Raji (cell line): ENCODE data around the gene CERT1.

Experiments used
- POLR2A ChIP-seq: IDR thresholded peaks from 2 replicates; pipeline ENCODE4 v1.6.1; 2011; ENCODE audit warnings: low read depth, low read length, control low read depth; ENCODE audit not compliant: insufficient read depth

Gene CERT1

DNA sequence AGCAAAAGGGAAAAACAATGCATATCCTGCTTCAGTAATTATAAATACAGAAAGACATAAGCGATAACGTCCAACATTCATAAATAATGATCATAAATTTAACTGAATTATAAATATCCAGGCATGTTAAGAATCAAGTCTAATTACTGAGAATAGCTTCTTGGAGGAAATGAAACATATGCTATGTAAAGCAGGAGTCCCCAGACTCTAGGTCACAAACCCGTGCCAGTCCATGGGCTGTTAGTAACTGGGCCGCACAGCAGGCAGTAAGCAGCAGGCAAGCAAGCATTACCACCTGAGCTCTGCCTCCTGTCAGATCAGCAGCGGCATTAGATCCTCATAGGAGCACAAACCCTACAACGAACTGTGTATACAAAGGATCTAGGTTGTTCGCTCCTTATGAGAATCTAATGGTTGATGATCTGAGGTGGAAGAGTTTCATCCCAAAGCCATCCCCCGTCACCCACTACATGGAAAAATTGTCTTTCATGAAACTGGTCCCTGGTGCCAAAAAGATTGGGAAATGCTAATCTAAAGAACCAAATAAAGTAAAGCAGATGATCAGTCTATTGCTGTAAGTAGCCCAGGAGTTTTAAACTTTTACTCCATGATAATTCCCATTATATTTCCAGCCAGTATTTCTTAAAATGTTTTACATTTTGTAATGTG lies 50.4 kb downstream of the CERT1 start:
- TF ChIP-seq POLR2A, result no peak

DNA sequence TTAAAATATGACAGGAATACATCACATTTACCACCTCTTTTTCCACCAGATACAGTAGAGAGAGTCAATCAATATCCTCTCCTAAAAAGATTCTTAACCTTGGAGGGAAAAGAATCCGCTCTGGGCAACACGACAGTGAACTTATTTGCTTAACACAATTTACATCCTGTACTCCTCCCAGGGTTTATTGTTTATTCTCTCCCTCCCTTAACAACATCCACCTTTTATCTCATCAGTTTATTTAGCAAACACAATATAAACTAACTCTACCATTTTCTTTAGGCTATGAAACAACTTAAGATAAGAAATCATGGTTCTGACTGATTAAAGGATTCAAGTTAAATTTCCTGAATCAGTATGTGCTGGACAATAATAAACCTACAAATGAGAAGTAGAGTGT lies 50.9 kb downstream of the CERT1 start:
- no peak for TF ChIP-seq POLR2A

DNA sequence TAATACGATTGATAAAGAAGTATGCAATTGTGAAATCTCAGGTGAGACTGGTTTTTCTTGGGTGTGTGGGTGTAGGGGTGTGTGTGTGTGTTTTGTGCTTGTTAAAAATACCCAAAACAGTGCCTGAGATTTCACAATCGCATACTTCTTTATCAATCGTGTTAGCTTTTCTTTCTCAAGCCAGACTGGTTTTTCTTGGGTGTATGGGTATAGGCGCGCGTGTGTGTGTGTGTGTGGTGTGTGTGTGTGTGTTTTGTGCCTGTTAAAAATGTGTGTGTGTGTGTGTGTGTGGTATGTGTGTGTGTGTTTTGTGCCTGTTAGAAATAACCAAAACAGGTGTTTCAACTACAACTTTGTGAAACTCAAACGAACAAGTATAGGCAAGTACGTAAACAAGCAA lies 53.7 kb downstream of the CERT1 start:
- TF ChIP-seq POLR2A, result no peak

DNA sequence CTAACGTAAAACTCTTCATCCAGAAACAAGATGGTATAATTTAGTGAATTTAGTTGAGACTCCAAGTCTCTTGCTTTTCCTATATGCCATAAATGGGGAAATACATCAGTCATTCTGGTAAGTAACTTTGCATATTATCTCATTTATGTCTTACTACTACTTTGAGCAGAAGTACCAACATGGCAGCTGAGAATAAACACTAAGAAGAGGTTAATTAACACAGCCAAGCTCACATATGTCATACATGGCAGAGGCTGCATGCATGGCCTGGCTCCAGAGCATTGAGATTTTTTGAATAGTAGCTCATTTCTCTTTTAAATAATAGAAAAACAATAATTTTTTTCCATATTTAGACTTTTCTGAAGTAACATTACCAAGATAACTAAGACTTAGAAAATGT lies 54.3 kb downstream of the CERT1 start:
- TF ChIP-seq POLR2A, result no peak

DNA sequence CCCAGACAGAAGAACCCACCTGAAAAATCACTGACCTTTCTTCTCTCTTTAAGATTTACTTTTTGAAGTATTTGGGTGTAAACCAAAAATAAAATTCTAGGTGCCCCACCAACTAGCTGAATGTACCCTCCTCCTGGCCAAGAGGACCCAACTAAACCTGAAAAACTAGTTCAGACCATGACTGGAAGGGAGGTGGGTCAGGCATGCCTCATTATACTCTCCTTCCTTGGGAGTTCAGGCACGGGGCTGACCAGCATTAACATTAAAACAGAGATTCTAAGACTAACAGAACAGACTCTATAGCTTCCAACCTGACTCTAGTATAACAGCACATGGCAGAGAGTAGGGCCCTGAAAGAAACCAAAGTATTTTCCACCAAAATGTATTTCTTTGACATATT lies 61.4 kb downstream of the CERT1 start:
- no peak for TF ChIP-seq POLR2A

DNA sequence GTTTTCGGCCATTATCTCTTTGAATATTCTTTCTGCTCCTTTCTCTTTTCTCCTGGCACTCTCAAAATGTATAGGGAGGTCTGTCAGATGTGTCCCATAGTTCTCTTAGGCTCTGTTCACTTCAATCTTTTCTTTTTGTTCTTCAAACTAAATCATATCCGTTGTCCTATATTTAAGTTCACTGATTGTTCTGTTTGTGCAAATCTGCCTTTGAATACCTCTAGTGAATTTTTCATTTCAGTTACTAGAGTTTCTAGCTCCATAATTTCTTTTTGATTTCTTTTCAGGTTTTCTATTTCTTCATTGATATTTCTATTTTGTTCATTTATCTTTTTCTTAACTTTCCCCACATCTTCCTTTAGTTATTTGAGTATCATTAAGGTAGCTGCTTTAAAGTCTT lies 65.4 kb downstream of the CERT1 start:
- TF ChIP-seq POLR2A, result no peak

DNA sequence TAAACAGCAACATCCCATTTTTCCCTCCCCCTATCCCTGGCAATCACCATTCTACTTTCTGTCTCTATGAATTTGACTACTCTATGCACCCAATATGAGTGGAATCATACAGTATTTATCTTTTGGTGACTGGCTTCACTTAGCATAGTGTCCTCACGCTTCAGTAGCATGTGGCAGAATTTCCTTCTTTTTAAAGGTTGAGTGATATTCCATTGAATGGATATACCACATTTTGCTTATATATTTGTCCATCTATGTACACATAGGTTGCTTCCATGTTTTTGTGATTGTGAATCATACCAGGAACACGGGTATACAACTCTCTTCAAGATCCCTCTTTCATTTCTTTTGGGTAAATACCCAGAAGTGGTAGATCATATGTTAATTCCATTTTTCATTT lies 69.9 kb downstream of the CERT1 start:
- TF ChIP-seq POLR2A, result no peak

DNA sequence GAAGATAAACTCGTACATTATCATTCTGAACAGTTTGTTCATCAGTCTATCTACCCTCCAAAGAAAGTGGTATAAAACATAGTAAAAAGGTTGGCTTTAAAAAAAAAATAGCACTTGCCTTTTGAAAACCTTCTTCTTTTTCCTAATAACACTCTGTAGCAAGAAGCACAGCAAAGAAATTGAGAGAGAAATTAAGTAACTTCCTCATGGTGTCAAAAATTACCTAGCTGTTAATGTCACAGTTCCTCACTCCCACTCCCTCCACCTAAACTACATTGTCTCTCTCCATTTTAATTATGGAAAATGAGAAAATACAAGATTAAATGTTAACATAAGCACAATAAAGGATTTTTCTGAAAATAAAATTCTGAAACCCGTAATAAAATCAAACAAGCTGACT lies 72.2 kb downstream of the CERT1 start:
- no peak for TF ChIP-seq POLR2A

DNA sequence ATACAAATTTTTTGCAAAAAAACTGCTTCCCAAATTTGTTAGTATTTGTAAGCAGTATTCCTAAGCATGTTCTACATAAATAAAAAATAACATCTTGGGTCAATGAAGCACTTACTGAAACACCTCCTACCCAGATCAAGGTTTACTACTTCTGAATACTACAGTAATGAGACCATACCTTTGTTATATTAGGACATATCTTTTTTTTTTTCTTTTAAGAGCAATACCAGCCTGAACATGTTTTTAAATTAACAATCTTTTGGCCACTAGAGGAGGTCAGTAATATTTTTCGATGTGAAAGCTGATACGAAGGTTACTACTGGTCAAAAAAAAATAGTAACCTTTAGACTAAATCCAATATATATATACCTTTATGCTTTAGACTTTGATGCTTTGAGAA lies 72.7 kb downstream of the CERT1 start:
- no peak for TF ChIP-seq POLR2A

DNA sequence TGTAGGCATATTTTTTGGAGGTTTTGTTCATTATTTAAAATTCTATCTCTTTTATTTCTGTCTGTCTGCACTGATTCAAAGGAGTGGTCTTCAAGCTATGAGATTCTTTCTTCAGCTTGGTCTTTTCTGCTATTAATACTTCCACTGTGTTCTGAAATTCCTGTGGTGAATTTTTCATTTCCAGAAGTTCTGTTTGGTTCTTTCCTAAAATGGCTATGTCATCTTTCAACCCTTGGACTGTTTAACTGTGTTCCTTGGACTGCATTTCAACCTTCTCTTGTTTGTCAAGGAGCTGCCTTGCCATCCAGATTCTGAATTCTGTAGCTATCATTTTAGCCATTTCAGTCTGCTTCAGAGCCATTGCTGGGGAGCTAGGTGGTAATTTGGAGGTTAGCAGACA lies 76.3 kb downstream of the CERT1 start:
- TF ChIP-seq POLR2A, result no peak

DNA sequence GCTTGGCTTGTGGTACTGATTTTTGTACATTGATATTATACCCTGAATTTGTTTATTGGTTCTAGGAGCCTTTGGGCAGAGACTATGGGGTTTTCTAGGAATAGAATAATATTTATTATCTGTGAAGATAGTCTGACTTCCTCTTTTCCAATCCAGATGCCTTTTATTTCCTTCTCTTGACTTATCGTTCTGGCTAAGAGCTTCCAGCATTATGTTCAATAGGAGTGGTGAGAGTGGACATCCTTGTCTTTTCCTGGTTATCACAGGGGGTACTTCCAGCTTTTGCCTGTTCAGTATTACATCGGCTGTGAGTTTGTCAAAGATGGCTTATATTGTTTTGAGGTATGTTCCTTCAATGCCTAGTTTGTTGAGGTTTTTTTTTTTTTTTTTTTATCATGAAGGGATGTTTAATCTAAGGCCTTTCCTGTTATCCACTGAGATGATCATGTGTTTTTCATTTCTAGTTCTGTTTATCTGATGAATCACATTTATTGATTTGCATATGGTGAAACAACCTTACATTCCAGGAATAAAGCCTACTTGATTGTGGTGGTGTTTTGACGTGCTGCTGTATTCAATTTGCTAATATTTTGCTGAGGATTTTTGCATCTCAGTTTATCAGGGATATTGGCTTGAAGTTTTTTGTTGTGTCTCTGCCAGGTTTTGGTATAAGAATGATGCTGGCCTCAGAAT lies 77.5 kb downstream of the CERT1 start:
- TF ChIP-seq POLR2A, result no peak

DNA sequence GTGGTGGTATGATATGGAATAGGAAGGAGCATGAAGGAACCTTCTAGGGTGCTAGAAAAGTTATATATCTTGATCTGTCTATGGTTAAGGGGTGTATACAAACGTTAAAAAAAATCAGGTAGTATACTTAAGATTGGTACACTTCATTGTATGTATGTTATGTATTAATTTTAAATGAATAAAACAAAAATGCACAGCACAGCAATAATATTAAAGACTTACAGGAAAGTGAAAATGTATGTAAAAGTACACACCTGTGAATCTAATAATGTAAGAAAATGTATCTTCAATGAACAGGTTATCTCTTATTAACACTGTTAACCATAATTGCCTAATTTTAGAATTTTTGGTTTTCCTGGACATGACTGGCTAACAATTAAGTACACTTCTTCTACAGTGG lies 97.2 kb downstream of the CERT1 start:
- no peak for TF ChIP-seq POLR2A

DNA sequence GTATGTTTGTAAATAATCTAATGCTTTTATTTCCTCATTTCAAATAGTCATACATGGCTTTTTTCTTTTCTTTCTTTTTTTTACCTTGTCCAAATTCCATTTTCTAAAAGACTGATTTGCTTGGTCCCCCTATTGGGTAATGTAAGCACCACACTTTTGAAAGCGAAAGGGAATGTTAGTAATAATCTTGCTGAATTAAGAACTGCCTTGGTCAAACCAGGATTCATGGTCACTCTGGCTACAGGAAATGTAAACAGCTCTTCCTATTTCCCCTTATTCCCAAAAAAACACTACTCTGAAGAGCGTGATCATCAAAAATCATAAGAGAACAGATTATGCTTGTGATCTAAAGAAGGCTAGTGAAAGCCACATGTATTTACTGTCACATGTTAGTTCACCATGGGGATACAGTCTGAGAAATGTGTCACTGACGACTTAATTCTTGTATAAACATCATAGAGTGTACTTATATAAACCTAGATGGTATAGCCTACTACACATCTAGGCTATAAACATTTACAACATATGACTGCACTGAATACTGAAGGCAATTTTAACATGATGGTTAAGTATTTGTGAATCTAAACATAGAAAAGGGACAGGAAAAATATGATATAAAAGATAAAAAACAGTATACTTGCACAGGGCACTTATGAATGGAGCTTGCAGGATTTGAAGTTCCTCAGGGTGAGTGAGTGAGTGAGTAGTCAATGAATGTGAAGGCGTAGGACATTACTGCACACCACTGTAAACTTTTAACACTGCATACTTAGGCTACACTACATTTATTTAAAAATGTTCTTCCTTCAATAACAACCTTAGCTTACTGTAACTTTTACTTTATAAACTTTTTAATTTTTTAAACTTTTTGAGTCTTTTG lies 99.1 kb downstream of the CERT1 start:
- no peak for TF ChIP-seq POLR2A

DNA sequence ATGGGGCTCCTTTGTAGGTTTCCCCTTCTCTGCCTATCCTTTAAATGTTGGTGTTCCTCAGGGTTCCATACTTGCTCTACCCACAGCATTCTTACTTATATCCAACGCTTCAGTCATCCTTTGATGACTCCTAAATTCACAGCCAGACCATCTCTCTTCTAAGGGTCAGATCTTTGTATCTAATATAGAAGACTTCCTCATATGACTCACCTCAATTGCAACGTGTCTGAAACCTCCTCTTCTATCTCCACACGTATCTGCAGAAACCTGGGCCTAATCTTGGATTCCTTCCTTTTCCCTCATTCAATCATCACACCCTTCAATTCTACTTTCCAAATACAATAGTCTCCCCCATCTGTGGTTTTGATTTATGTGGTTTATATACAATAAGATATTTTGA lies 106.1 kb downstream of the CERT1 start:
- no peak for TF ChIP-seq POLR2A

DNA sequence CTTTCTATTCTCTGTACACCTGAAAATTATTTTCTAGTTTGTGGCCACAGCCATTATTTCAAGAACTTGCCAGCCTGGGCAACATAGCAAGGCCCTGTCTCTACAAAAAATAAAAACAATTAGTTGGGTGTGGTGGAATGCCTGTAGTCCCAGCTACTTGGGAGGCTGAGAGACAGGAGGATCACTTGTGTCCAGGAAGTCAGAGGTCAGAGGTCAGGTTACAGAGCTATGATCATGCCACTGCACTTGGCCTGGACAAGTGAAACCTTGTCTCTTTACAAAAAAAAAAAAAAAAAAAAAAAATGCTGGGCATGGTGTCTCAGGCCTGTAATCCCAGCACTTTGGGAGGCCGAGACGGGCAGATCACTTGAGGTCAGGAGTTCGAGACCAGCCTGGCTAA lies 116.2 kb downstream of the CERT1 start:
- no peak for TF ChIP-seq POLR2A

DNA sequence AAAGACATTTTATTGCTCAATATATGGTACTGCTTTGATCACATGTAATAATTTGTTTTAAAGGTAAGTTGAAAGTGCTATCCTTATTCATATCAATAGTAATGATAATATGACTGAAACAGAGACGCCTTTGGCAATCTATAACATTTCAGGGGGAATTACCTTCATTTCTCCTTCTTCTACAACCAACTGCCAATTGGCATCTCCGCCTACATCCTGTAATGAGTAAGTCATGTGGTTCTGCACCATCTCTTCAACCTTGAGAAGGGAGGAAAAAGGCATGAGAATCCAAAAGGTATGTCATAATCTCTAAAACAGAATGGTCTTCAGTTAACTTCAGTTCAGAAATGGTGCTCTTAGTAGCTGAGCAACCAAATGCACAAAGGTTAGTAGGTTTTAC lies 122.0 kb downstream of the CERT1 start:
- no peak for TF ChIP-seq POLR2A
